PC-9 (cell line): ENCODE data around the gene ZNF286A.
"Not testable (repeated sequence)": the region's sequence is repeated elsewhere in the genome, so short reads cannot be mapped to it uniquely, and the experiment has no call there.

ENCODE experiments used
- EZH2 ChIP-seq: fragments of 200-600 bp; sonication (generic); IDR thresholded peaks from 2 replicates; pipeline ENCODE4 v1.8.0; 2017; ENCODE audit warnings: antibody characterized with exemption, low read depth
- TF ChIP-seq, protein P1 (sequence below): fragments of 200-600 bp; sonication (generic); conservative IDR thresholded peaks from 2 replicates; pipeline ENCODE4 v1.6.1; 2017; ENCODE audit warnings: mixed run types, antibody characterized with exemption, mild to moderate bottlenecking, moderate library complexity

GRCh38 chr17:15749403-15749802, 49.9 kb downstream of the ZNF286A start:
- TF ChIP-seq, protein P1, sequence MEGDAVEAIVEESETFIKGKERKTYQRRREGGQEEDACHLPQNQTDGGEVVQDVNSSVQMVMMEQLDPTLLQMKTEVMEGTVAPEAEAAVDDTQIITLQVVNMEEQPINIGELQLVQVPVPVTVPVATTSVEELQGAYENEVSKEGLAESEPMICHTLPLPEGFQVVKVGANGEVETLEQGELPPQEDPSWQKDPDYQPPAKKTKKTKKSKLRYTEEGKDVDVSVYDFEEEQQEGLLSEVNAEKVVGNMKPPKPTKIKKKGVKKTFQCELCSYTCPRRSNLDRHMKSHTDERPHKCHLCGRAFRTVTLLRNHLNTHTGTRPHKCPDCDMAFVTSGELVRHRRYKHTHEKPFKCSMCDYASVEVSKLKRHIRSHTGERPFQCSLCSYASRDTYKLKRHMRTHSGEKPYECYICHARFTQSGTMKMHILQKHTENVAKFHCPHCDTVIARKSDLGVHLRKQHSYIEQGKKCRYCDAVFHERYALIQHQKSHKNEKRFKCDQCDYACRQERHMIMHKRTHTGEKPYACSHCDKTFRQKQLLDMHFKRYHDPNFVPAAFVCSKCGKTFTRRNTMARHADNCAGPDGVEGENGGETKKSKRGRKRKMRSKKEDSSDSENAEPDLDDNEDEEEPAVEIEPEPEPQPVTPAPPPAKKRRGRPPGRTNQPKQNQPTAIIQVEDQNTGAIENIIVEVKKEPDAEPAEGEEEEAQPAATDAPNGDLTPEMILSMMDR, result not testable (repeated sequence)
- TF ChIP-seq EZH2, result not testable (repeated sequence)
